GM12875 (cell line): ENCODE data around the gene RCAN3.

Source experiments
- H3K4me3 ChIP-seq: one replicate; pipeline ENCODE4 v1.5.1; 2011; ENCODE audit warnings: low read depth, low read length, control low read depth
- TF ChIP-seq, protein P1 (sequence below): IDR thresholded peaks from 2 replicates; pipeline ENCODE4 v1.5.1; 2011; ENCODE audit warnings: low read depth, mild to moderate bottlenecking, control low read depth, inconsistent platforms, low read length, moderate library complexity, borderline replicate concordance; ENCODE audit not compliant: insufficient read depth

Gene RCAN3

DNA sequence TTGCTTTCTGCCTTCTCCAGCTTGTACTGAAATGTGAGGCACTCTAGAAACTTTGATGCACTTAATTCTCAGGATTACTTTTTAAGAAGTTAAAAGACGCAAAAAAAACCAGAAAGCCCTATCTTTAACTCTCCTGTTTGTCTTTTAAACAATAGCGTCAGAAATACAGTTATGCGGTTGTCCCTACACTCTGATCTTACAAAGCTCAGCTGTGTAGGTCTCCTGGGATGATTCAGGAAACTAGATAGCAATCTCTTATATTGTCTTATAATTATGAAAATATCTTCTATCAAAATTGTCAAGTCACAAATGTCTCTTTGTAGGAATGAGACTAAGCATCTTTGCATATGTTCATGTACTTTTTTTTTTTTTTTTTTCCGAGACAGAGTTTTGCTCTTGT lies 26.9 kb upstream of the RCAN3 start:
- H3K4me3 ChIP-seq: no peak overlapping the region
- TF ChIP-seq, protein P1, sequence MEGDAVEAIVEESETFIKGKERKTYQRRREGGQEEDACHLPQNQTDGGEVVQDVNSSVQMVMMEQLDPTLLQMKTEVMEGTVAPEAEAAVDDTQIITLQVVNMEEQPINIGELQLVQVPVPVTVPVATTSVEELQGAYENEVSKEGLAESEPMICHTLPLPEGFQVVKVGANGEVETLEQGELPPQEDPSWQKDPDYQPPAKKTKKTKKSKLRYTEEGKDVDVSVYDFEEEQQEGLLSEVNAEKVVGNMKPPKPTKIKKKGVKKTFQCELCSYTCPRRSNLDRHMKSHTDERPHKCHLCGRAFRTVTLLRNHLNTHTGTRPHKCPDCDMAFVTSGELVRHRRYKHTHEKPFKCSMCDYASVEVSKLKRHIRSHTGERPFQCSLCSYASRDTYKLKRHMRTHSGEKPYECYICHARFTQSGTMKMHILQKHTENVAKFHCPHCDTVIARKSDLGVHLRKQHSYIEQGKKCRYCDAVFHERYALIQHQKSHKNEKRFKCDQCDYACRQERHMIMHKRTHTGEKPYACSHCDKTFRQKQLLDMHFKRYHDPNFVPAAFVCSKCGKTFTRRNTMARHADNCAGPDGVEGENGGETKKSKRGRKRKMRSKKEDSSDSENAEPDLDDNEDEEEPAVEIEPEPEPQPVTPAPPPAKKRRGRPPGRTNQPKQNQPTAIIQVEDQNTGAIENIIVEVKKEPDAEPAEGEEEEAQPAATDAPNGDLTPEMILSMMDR: no peak

DNA sequence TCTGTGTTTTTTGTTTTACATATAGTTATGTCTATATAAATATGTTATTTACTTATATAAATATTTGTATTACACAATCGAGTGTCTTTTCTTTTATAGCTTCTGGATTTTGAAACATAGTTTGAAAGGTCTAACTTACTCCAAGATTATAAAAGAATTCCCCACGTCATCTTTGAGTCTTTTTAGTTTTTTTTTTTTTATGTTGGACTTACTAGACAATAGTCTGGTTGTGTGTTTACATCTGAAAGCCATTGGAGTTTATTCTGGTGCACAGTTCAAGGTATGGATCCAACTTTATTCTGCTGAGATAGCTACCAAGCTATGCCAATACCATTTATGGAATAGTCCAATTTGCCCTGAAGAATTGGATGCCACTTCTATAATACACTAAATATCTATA lies 26.1 kb upstream of the RCAN3 start:
- H3K4me3 ChIP-seq: no peak overlapping the region
- TF ChIP-seq, protein P1: no peak

DNA sequence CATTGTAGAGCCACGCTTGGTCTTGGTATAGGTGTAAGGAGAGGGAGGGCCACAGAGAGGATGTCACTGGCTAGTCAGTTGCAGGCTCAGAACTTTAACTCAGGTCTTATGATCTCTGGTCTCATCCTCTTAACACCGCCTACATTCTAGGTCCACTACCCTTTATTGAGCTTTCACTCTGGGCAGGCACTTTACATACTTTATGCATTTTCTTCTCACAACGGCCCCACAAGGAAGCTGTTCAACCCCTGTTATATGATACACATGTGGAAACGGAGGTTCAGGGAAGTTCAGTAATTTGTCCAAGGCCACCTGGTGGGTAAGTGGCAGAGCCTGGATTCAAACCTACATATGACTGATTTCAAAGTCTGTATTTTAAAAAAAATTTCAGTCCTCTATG lies 25.3 kb upstream of the RCAN3 start:
- TF ChIP-seq, protein P1: no peak
- H3K4me3 ChIP-seq: no peak overlapping the region

DNA sequence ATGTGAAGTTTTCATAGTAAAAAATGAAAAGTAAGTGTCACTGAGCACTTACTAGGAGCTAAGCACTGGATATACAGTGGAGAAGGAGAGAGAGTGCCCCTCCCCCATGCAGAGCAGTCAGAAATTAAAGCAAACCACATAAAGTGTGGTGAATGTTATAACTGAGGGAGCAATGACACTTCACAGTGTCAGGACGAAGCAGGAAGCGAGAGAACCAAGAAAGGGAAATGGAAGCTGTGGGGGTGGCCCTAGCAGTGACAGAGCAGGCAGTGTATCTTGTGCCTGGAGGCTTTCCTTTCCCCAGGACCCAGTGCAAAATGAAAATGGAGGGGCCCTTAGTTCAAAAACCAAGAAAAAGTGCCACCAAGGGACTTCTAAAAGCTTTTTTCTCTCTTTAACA lies 21.5 kb upstream of the RCAN3 start:
- no peak overlapping the region for H3K4me3 ChIP-seq
- TF ChIP-seq, protein P1: no peak

DNA sequence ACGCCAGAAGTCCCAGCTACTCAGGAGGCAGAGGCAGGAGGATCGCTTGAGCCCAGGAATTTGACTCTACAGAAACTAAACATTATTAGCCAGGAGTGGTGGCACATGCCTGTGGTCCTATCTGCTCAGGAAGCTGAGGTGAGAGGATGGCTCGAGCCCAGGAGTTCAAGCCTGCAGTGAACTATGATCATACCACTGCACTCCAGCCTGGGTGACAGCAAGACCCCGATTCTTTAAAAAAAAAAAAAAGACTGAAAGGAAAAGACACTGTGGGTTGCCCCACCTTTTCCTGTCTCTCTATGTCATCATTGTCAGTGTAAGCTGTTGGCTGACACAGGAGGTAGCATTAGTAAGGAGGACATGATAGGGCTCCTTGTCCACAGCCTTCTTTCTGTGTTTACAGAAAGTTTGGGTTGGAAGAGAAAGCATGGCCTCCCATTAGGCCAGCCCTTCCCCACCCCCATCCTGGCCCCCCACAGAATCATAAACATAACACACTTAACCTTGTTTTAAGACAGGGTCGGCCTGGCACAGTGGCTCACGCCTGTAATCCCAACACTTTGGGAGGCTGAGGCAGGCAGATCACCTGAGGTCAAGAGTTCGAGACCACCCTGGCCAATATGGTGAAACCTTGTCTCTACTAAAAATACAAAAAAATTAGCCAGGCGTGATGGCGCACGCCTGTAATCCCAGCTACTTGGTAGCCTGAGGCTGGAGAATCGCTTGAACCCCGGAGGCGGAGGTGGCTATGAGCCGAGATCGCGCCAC lies 20.6 kb upstream of the RCAN3 start:
- H3K4me3 ChIP-seq: no peak overlapping the region
- TF ChIP-seq, protein P1: no peak

DNA sequence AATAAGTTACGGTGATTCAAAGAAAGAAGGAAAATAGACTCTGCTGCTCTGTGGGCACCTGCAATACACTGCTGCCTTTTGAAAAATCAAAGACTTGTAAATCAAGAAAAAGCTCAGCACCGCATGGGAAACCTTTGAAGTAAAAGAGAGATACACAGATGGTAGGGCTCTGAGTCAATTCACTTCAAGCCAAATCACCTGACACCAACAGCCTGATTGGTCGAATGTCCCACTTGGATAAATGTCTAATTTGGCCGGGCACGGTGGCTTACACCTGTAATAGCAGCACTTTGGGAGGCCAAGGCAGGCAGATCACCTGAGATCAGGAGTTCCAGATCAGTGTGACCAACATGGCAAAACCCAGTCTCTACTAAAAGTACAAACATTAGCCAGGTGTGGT lies 19.2 kb upstream of the RCAN3 start:
- no peak overlapping the region for H3K4me3 ChIP-seq
- TF ChIP-seq, protein P1: no peak

DNA sequence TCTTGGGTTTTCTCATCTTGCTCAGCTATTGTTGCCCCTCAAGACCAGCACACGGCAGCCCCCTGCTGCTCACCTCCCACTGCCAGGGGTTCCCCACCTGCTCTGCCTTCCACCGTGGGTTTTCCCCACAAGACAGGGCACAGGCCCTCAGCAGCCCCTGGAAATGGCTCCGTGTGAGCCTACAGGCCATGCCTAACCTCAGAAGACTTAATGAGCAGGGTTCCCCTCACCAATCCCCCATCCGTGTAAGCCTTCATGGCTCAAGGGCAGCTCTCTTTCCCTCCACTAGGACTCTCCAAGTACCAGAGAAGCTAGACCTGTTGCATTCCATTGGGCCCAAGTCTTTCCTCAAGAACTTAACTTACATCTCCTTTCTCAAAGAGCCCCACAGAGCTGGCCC lies 18.4 kb upstream of the RCAN3 start:
- H3K4me3 ChIP-seq: no peak overlapping the region
- TF ChIP-seq, protein P1: no peak
